ENCODE data around the gene SLC11A2. TPM values are rescaled to one million over a fixed set of nuclear protein-coding genes. Genes with fewer than 3 reads are reported as not detected.

The SLC11A2 gene
- total RNA-seq, 1 experiment from 2014 or later: 38.7 TPM

DNA sequence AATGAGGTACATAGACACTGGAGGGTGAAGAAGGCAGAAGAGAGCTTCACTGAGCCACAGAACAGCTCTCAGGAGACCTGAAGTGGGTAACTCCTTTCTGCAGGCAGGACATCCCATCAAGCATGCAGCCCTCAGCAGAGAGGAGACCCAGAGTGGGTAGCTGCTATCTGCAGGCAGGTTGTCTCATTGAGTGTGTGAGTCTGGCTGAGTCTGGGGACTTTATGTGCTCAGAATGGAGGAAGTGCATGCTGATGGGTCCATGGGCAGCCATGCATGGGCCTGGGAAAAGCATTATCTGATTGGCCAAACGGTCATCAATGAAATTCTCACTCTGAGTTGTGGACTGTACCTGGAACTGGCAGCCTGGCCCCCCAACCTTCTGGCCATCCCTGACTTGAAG, 88.5 kb downstream of the SLC11A2 start:
- H3K4me3 ChIP-seq (replicated peaks in 1 of 2; ENCODE audit: low read depth in 1 of 2, low read length in 2 of 2): no peak overlapping the region

GRCh38 chr12:50936821-50937530, 89.2 kb downstream of the SLC11A2 start:
- no peak overlapping the region for H3K27ac ChIP-seq (ENCODE audit: low read depth, low read length)
- ATAC-seq (no peak), DNase-seq (ENCODE audit: low read depth, low spot score) (no peak)
- CTCF ChIA-PET: no interaction called here
- no peak overlapping the region for H3K4me2 ChIP-seq (ENCODE audit: low read length)
- H3K36me3 ChIP-seq (ENCODE audit: control insufficient read depth in 1 of 2, insufficient read depth in 2 of 2, low read length in 2 of 2): no peaks in the 10 kb centered on the region
- POLR2A ChIA-PET: no interaction called here
- no peaks in the 10 kb centered on the region for H3K27me3 ChIP-seq (ENCODE audit: insufficient read depth, low read length)
- no peaks in the 10 kb centered on the region for H3K9me3 ChIP-seq (ENCODE audit: control insufficient read depth in 1 of 2, insufficient read depth in 1 of 2, low read depth in 1 of 2, low read length in 2 of 2)
- intact Hi-C loops (cut with micrococcal nuclease): no loop called here
- no peaks in the 10 kb centered on the region for H3K4me1 ChIP-seq (ENCODE audit: control insufficient read depth in 1 of 2, insufficient read depth in 2 of 2, low read length in 2 of 2)
- RAD21 ChIA-PET (ENCODE audit: low non-redundant PET in 1 of 2, low total read pairs in 2 of 2, uncharacterized antibody in 2 of 2, unreplicated experiment in 2 of 2): no interaction called here
- H3K4me3 ChIP-seq (replicated peaks in 1 of 2; ENCODE audit: low read depth in 1 of 2, low read length in 2 of 2): no peak overlapping the region
- no peak overlapping the region for H2AFZ ChIP-seq (ENCODE audit: low read depth, low read length, poor library complexity, severe bottlenecking)
- no peaks in the 10 kb centered on the region for H3K9me2 ChIP-seq (ENCODE audit: insufficient read depth)
- H3K79me2 ChIP-seq (ENCODE audit: insufficient read depth, low read length): no peaks in the 10 kb centered on the region
- H4K20me1 ChIP-seq (ENCODE audit: insufficient read depth): no peaks in the 10 kb centered on the region
- H3K9ac ChIP-seq (ENCODE audit: low read length): no peak overlapping the region
- BruUV-seq (replicated peaks): no TSS peak
- TF ChIP-seq EGR1 (IDR thresholded peaks at IDR 0.05; ENCODE audit: low read depth) (no peak), CEBPB (IDR thresholded peaks at IDR 0.05; ENCODE audit: low read depth) (no peak), SP1 (IDR thresholded peaks at IDR 0.05; ENCODE audit: low read depth) (no peak), SRF (IDR thresholded peaks at IDR 0.05; ENCODE audit: low read depth) (no peak), RAD21 (IDR thresholded peaks at IDR 0.05; ENCODE audit: low read depth) (no peak), FOSL1 (IDR thresholded peaks at IDR 0.05; ENCODE audit: low read depth) (no peak), YY1 (IDR thresholded peaks at IDR 0.05; ENCODE audit: extremely low read depth, insufficient replicate concordance, low read depth, low read length) (no peak), EZH2phosphoT487 (IDR thresholded peaks at IDR 0.05; ENCODE audit: borderline replicate concordance) (no peak), CBX3 (IDR thresholded peaks at IDR 0.05; ENCODE audit: low read depth) (no peak), ZNF274 (IDR thresholded peaks at IDR 0.05; ENCODE audit: low read depth, low read length) (no peak), POLR2A (IDR thresholded peaks at IDR 0.05; ENCODE audit: borderline replicate concordance, extremely low read depth, insufficient read depth, insufficient read length) (no peak), ELF1 (IDR thresholded peaks at IDR 0.05; ENCODE audit: borderline replicate concordance, low read depth) (no peak), ATF3 (IDR thresholded peaks at IDR 0.05) (no peak), JUND (IDR thresholded peaks at IDR 0.05) (no peak), SIN3A (IDR thresholded peaks at IDR 0.05; ENCODE audit: low read depth) (no peak)
- TF ChIP-seq, protein P1, sequence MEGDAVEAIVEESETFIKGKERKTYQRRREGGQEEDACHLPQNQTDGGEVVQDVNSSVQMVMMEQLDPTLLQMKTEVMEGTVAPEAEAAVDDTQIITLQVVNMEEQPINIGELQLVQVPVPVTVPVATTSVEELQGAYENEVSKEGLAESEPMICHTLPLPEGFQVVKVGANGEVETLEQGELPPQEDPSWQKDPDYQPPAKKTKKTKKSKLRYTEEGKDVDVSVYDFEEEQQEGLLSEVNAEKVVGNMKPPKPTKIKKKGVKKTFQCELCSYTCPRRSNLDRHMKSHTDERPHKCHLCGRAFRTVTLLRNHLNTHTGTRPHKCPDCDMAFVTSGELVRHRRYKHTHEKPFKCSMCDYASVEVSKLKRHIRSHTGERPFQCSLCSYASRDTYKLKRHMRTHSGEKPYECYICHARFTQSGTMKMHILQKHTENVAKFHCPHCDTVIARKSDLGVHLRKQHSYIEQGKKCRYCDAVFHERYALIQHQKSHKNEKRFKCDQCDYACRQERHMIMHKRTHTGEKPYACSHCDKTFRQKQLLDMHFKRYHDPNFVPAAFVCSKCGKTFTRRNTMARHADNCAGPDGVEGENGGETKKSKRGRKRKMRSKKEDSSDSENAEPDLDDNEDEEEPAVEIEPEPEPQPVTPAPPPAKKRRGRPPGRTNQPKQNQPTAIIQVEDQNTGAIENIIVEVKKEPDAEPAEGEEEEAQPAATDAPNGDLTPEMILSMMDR (IDR thresholded peaks at IDR 0.05 in 2 of 3, conservative IDR thresholded peaks at IDR 0.05 in 1 of 3; ENCODE audit: borderline replicate concordance in 1 of 3, insufficient read depth in 1 of 3, low read depth in 2 of 3, low read length in 2 of 3): no peak
- TF ChIP-seq, protein P2, sequence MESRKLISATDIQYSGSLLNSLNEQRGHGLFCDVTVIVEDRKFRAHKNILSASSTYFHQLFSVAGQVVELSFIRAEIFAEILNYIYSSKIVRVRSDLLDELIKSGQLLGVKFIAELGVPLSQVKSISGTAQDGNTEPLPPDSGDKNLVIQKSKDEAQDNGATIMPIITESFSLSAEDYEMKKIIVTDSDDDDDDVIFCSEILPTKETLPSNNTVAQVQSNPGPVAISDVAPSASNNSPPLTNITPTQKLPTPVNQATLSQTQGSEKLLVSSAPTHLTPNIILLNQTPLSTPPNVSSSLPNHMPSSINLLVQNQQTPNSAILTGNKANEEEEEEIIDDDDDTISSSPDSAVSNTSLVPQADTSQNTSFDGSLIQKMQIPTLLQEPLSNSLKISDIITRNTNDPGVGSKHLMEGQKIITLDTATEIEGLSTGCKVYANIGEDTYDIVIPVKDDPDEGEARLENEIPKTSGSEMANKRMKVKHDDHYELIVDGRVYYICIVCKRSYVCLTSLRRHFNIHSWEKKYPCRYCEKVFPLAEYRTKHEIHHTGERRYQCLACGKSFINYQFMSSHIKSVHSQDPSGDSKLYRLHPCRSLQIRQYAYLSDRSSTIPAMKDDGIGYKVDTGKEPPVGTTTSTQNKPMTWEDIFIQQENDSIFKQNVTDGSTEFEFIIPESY (IDR thresholded peaks at IDR 0.05; ENCODE audit: extremely low read depth, insufficient replicate concordance, low read length): no peak

More for the DNA sequence above, 88.5 kb downstream of the SLC11A2 start:
- POLR2A ChIA-PET: no interaction called here
- BruUV-seq (replicated peaks): no TSS peak
- intact Hi-C loops (cut with micrococcal nuclease): no loop called here
- H4K20me1 ChIP-seq (ENCODE audit: insufficient read depth): no peaks in the 10 kb centered on the region
- no peak overlapping the region for H2AFZ ChIP-seq (ENCODE audit: low read depth, low read length, poor library complexity, severe bottlenecking)
- no peak overlapping the region for H3K27ac ChIP-seq (ENCODE audit: low read depth, low read length)
- H3K79me2 ChIP-seq (ENCODE audit: insufficient read depth, low read length): no peaks in the 10 kb centered on the region
- DNase-seq (ENCODE audit: low read depth, low spot score) (no peak), ATAC-seq (no peak)
- TF ChIP-seq ELF1 (IDR thresholded peaks at IDR 0.05; ENCODE audit: borderline replicate concordance, low read depth): no peak
- no peak for TF ChIP-seq CBX3 (IDR thresholded peaks at IDR 0.05; ENCODE audit: low read depth)
- no peak for TF ChIP-seq TCF7L2 (IDR thresholded peaks at IDR 0.05; ENCODE audit: borderline replicate concordance, extremely low read depth, insufficient read depth, insufficient read length)
- 0 out of 2 replicates have a peak, but pooled peaks have one; percentile 5 for TF ChIP-seq ZFX (IDR thresholded peaks at IDR 0.05)
- RAD21 ChIA-PET (ENCODE audit: low non-redundant PET in 1 of 2, low total read pairs in 2 of 2, uncharacterized antibody in 2 of 2, unreplicated experiment in 2 of 2): no interaction called here
- no peak overlapping the region for H3K9ac ChIP-seq (ENCODE audit: low read length)
- CTCF ChIA-PET: no interaction called here
- H3K27me3 ChIP-seq (ENCODE audit: insufficient read depth, low read length): no peaks in the 10 kb centered on the region
- no peaks in the 10 kb centered on the region for H3K4me1 ChIP-seq (ENCODE audit: control insufficient read depth in 1 of 2, insufficient read depth in 2 of 2, low read length in 2 of 2)
- no peaks in the 10 kb centered on the region for H3K36me3 ChIP-seq (ENCODE audit: control insufficient read depth in 1 of 2, insufficient read depth in 2 of 2, low read length in 2 of 2)
- H3K9me3 ChIP-seq (ENCODE audit: control insufficient read depth in 1 of 2, insufficient read depth in 1 of 2, low read depth in 1 of 2, low read length in 2 of 2): no peaks in the 10 kb centered on the region
- H3K4me2 ChIP-seq (ENCODE audit: low read length): no peak overlapping the region
- no peaks in the 10 kb centered on the region for H3K9me2 ChIP-seq (ENCODE audit: insufficient read depth)
